Hematopoietic multipotent progenitor cell treated with erythropoietin and hydrocortisone succinate and interleukin-3 and kit ligand, for 15 days (in vitro differentiated cells): ENCODE results near the gene FAM234A.
"Not testable (repeated sequence)": the region's sequence is repeated elsewhere in the genome, so short reads cannot be mapped to it uniquely, and the experiment has no call there.

ENCODE experiments used
- DNase-seq: peaks from one replicate; pipeline ENCODE4 v3.0.0-alpha.2; 2015; ENCODE audit warnings: low spot score

FAM234A gene

DNA sequence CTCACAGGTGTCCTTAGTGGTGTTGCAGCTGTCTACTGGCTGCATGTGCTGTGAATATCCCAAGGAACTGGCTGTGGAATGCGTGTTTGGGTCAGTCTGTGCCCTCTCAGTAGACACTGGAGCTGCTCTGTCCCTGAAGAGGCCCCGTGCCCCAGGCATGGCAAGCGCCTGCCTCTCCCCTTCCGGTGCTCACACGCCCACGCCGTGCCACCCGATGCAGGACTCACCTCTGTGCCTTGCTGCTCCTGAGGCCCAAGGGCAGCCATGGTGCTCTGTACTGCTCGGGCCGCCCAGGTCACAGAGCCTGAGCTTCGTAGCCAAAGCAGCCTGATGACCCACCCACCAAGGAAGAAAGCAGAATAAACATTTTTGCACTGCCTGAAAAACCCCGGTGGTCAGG lies 31.1 kb downstream of the FAM234A start:
- no peak for DNase-seq

- no peak for DNase-seq
Measured at GRCh38 chr16:266258-267164, 31.9 kb downstream of the FAM234A start.

DNA sequence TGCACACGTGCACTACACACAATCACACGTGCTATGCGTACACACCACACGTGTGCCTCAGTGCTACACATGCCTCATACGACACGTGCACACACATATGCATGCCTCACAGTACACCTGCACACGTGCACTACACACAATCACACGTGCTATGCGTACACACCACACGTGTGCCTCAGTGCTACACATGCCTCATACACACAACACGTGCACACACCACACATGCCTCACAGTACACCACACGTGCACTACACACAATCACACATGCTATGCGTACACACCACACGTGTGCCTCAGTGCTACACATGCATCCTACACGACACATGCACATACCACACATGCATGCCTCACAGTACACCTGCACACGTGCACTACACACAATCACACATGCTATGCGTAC lies 32.9 kb downstream of the FAM234A start:
- DNase-seq, result not testable (repeated sequence)

DNA sequence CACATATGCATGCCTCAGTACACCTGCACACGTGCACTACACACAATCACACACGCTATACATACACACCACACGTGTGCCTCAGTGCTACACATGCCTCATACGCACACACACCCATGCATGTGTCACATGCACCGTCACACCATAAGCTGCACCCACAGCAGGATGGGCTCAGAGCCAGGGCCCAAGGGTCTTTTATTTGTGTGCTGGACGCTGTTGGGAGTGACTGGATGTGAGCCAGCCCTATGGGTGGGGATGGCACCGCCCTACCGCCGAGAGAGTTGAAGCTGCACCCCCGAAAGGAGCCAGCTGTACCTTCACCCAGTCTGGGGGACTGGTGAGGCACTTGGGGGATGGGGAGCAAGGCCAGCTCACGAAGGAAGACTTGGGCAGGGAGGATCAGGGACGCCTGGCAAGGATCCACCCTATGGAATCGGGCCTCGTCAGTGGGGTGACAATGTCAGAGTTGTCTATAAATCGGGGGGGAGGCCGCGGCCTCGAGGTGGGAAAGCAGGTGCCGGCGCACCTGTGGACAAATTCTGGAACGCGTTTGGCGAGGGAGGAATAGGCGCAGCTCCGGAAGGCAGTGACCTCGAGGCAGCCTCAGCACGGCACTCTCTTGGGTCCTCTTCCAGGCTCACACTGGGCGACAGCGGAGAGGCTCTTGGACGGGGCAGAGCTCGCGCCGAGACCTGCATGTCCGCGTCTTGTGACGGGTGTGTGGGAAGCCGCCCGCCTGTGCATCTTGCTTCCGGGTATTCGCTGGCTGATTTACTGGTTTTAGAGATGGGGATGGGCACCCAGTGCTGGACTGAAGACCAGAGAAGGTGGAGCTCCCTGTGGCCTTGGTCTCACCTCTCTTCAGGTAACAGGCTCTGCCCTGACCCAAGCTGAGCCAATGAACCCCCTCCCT lies 33.8 kb downstream of the FAM234A start:
- no peak for DNase-seq

- DNase-seq, result no peak
Measured at GRCh38 chr16:269061-269796, 34.6 kb downstream of the FAM234A start.

DNA sequence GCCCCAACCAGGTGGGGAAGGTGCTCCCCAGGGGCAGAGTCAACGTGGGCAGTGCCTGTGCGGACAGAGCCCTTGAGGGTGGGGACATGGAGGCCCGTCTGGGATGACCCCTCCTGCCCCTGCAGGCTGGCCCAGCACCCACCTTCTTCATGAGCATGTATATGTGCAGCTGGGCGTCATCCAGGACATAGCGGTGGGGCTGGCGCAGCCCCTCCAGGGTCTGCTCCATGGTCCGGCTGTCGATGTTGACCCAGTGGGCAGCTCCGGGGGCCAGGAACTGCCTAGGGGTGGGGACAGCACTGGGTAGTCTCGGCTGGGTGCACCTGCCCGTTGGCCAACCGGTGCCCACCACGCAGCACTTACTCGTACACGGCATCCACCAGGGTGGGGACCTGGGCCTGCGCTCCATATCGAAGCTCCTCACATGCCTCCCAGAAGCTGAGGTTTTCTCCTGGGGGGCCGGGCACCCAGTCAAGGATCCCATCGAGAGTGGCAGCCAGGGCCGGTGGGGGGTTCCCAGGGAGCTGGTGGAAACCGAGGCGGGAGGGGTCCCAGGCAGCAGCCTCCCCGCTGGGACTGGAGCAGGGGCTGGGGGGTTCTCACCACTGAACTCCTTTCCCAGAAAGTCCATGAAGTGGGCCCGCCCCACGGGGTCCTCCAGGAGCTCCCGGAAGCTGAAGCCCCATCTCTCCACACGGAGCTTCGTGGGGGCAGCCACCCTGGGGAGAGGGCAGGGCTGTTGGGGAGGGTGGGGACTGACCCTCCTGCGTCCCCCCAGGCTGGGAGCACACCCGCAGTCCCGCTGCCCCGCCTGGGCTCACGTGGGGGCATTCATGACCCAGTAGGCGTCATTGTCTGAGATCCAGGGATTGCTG lies 36.0 kb downstream of the FAM234A start:
- DNase-seq, result no peak

DNA sequence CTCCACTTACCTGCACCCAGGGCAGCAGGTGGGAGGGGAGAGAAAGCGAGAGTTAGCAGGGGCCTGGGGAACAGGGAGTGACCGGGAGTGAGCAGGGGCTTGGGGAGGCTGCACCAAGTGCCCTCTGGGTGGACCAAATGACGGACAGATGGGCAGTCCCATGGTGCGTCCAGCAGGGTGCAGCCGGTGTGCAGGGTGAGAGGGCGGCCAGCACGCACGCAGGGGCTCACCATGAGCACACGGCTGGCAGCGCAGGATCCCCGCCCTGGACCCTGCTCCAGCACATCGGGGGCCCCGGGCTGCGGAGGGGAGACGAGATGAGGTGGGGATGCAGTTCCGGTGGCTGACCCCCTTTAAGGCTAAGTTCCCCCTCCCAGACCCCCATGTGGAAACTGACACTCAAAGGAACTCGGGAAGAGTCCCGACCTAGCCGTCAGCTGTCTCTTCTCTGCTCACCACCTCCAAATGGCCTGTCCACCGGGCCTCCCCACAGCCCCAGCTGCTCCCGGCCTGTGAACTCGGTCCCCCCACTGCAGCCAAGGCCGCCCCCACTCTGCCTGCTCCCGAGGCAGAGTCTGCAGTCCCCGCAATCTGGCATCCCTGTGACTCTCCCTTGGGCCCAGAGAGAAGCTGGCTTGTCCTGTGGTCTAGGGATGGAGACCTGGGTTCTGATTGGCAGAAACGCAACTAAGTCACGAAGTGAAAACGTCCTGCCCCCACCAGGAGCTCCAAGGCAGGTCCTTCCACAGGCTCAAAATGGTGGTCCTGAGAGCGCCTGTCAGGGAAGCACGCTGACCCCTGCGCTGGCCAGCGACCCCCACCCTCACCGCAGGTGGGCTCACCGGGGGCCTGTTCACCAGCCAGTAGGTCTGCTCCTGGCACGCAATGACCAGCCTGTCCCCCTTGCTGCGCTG lies 38.3 kb downstream of the FAM234A start:
- no peak for DNase-seq

DNA sequence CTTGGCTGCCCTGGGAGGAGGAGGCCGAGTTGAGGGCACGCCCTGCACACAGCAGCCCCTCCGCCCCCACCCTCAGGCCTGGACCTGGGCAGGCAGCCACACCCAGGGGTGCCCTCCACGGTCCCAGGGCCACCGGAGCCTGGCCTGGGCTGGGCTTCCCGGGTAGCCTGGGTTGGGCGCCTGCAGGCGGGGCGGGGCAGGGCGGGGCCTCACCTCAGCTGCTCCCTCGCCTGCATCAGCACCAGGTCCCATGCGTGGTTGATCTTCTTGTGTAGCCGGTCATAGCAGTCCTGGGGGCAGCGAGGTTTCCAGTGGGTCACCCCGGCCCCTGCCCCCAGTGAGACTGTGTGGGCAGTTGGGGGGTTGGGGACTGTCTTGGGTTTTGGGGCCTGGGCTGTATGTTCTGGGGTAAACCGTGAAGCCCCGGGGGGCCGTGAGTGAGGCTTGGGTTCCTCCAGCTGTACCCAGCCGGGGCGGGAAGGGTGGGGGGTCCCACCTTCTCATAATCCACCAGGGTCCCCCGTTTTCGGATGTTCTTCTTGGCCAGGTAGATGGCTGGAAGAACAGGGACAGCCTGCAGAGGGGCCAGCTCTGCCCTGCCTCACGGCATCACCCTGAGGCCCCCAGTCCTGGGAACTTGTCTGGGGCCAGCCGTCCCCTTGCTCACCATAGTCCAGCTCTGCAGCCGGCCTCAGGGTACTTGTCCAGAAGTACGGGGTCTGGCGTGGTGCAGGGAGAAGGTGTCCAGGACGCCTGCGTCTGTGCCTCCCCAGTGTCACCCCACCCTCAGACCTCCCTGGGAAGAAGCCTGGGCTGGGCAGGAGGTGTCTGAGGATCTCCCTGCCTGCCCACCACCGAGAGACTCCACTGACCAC lies 39.2 kb downstream of the FAM234A start:
- DNase-seq, result peak; percentile 23

GRCh38 chr16:275041-275641 lies 40.5 kb downstream of the FAM234A start:
- no peak for DNase-seq

DNA sequence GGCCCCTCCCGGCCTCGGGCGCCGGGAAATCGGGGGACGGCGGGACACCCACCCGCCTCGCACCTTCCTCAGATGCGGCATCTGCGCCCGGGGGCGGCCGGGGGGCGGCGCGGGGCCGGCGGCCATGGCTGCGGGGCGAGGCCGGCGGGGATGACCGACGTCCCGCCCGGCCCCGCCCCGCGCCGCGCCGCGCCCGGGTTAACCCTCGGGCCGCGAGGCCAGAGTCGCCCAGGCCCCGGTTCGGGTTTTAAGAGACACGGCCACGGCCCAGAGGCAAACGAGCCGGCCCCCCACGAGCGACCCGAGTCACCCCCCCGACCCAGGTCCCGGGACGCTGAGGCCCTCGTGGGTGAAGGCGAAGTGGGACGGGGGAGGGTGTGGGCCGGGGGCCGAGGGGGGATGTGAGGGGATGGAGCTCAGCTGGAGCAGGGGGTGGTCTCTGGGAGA lies 41.2 kb downstream of the FAM234A start, which contains the start of gene RGS11:
TSS of gene RGS11 (minus strand) at position 159 of the 447 bp plus-strand sequence. CDS start at position 126, 33 bp downstream.
- no peak for DNase-seq

DNA sequence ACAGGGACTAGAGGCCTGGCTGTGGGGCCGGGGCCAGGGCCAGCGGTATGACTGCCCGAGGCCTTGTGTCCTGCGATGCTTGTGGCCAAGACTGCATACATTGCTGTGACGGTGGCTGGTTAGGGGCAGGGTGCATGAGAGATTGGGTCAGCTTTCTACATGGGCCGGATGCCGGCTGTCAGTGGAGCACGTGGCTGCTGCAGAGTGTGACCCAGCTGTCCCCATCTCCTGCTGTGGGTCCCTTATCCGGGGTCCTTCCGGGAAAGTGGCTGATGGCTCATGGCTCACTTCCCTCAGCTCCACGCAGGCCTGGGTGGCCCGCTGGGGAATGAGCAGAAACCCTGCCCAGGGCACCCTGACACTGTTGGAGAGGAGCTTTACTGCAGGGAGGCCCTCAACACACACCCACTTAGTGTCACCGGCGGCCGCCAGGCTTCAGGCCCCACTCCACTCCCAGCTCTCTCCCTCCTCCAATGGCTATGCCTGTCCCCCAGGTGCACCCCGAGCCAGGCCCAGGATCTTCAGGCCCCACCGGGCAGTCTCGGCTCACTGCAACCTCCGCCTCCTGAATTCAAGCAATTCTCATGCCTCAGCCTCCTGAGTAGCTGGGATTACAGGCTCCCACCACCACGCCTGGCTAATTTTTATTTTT lies 41.9 kb downstream of the FAM234A start:
- DNase-seq, result no peak

DNA sequence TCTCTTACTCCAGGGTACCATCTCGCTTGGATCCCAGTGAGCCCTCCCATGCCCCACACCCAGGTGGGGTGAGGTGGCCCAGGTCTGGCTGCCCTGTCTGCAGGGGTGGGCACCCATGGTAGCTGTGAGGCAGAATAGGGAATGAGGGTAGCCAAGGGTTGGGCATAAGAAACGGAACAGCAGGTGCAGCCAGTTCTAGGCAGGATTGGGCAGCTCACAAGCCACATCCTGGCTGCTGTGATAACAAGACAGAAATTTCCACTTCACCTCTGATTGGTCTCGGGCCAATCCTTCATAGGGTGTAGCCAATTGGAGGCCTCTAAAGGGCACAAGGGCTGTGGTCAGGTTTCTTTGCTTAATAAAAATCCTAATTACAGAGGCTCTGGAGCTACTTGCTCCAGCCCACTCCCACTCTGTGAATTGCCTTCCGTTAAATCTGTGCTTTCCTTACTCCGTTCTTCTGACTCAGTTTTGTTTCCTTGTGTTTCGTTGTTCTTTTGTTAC lies 44.3 kb downstream of the FAM234A start:
- DNase-seq, result peak; percentile 60

DNA sequence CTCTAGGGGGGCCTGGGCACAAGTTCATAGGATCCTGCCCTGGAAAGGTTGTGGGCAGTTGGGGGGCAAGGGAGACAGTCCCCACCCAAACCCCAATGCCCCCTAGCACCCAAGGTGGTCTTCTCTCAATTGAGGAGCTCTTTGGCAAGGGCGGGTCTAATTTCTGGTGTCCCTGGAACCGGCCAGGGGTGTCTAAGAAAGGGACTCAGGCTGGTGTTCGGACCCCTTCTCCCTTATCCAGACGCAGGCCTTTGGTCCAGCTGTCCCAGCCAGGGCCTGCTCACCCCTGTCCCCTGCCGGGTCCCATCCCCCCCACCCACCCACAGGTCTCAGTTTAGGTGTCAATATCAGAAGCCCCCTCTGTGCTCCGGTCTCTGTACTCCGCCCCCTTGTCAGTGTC lies 44.9 kb downstream of the FAM234A start:
- DNase-seq, result no peak

- no peak for DNase-seq
Measured at GRCh38 chr16:280005-280460, 45.4 kb downstream of the FAM234A start.

GRCh38 chr16:280552-280951 lies 45.9 kb downstream of the FAM234A start, which contains the start of gene ARHGDIG:
Gene ARHGDIG (plus strand): TSS chr16:280591. CDS start chr16:280681, 90 bp downstream.
- DNase-seq, result no peak

DNA sequence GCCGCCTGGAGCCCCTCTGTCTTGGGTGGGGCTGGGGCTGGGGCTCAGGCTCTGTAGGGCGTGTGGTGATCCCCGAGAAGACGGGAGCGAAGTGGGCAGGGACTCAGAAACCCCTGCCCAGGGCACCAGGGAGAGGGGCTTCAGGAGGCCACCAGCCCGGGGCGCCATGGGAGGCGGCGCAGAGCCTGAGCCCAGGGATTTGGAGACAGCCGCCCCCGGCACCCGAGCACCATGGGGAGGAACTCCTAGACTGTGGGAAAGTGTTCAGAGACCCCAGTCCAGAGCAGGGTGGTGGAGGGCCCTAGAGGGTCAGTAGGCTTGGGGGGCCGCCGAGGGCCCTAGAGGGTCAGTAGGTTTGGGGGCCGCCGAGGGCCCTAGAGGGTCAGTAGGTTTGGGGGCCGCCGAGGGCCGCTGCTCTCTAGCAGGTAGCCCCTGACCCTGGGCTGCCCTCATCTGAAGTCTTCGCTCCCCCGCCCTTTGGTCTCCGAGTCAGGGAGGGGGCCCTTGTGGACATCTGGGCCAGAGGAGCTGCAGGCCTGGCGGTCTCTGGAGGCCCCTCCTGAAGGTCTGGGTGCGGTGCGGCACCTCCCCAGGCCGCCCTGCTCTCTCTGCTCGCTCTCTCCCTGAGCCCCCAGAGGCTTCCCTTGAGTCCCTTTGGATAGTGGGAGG lies 46.5 kb downstream of the FAM234A start:
- DNase-seq, result no peak
